Gastrocnemius medialis (tissue), 4 donors: ENCODE measurements around the gene MYCBP2.

Experiments used
- CTCF ChIP-seq, 5 experiments: fragments of 450-650 bp in 3 of 5; fragments of 200-600 bp in 2 of 5; sonication (generic) in 2 of 5; IDR thresholded peaks in 4 of 5; conservative IDR thresholded peaks in 1 of 5; 1 replicate in 4 of 5; 2 replicates in 1 of 5; pipeline ENCODE4 v1.5.1; 2016 to 2019; ENCODE audit warnings: antibody characterized with exemption in 5 of 5, mild to moderate bottlenecking in 3 of 5, moderate library complexity in 3 of 5
- POLR2A ChIP-seq, 2 donors: fragments of 450-650 bp; IDR thresholded peaks; one replicate each; pipeline ENCODE4 v1.6.1; 2017; ENCODE audit warnings: antibody characterized with exemption in 2 of 2, mild to moderate bottlenecking in 2 of 2, moderate library complexity in 2 of 2

DNA sequence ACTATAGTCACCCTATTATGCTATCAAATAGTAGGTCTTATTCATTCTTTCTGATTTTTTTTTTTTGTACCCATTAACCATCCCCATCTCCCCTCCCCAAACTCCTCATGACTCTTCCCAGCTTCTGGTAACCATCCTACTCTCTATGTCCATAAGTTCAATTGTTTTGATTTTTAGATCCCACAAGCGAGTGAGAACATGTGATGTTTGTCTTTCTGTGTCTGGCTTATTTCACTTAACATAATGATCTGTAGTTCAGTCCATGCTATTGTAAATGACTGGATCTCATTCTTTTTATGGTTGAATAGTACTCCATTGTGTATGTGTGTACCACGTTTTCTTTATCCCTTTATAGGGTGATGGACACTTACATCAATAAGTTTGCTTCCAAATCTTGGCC, 4.5 kb upstream of the MYCBP2 start:
- no peak for TF ChIP-seq CTCF (IDR thresholded peaks at IDR 0.05 in 4 of 5, conservative IDR thresholded peaks at IDR 0.05 in 1 of 5)
- no peak for TF ChIP-seq POLR2A (IDR thresholded peaks at IDR 0.05)
